HL-60 (cell line): ENCODE measurements around the gene CNTN5.

Experiments
- CTCF ChIP-seq: IDR thresholded peaks from one replicate; pipeline ENCODE4 v1.5.1; 2011; ENCODE audit warnings: low read length, control low read depth, inconsistent platforms; ENCODE audit not compliant: insufficient read depth
- GABPA ChIP-seq: IDR thresholded peaks from 2 replicates; pipeline ENCODE4 v1.6.1; 2012; ENCODE audit warnings: low read depth
- POLR2AphosphoS5 ChIP-seq: IDR thresholded peaks from 2 replicates; pipeline ENCODE4 v1.6.1; 2012; ENCODE audit warnings: low read depth
- SPI1 ChIP-seq: IDR thresholded peaks from 2 replicates; pipeline ENCODE4 v1.6.1; 2012; ENCODE audit warnings: low read depth, mild to moderate bottlenecking, borderline replicate concordance
- TF ChIP-seq, protein P1 (sequence below): IDR thresholded peaks from 2 replicates; pipeline ENCODE4 v1.6.1; 2012; ENCODE audit warnings: low read depth; ENCODE audit not compliant: insufficient replicate concordance

GRCh38 chr11:100177651-100178050 lies 1156.9 kb downstream of the CNTN5 start:
- TF ChIP-seq CTCF (no peak), POLR2AphosphoS5 (no peak), SPI1 (no peak), GABPA (no peak)
- TF ChIP-seq, protein P1, sequence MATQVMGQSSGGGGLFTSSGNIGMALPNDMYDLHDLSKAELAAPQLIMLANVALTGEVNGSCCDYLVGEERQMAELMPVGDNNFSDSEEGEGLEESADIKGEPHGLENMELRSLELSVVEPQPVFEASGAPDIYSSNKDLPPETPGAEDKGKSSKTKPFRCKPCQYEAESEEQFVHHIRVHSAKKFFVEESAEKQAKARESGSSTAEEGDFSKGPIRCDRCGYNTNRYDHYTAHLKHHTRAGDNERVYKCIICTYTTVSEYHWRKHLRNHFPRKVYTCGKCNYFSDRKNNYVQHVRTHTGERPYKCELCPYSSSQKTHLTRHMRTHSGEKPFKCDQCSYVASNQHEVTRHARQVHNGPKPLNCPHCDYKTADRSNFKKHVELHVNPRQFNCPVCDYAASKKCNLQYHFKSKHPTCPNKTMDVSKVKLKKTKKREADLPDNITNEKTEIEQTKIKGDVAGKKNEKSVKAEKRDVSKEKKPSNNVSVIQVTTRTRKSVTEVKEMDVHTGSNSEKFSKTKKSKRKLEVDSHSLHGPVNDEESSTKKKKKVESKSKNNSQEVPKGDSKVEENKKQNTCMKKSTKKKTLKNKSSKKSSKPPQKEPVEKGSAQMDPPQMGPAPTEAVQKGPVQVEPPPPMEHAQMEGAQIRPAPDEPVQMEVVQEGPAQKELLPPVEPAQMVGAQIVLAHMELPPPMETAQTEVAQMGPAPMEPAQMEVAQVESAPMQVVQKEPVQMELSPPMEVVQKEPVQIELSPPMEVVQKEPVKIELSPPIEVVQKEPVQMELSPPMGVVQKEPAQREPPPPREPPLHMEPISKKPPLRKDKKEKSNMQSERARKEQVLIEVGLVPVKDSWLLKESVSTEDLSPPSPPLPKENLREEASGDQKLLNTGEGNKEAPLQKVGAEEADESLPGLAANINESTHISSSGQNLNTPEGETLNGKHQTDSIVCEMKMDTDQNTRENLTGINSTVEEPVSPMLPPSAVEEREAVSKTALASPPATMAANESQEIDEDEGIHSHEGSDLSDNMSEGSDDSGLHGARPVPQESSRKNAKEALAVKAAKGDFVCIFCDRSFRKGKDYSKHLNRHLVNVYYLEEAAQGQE, result no peak
